GM18870 (cell line): ENCODE measurements around the gene MRAP.
"Not testable (repeated sequence)": the region's sequence is repeated elsewhere in the genome, so short reads cannot be mapped to it uniquely, and the experiment has no call there.

Experiments used
- ATAC-seq: cut with Tn5 transposase; IDR thresholded peaks from one replicate; pipeline ENCODE4 v1.9.1; 2021; ENCODE audit warnings: moderate library complexity; ENCODE audit not compliant: unreplicated experiment

The MRAP gene

GRCh38 chr21:32298658-32299081, at the start of gene MRAP:
TSS of gene MRAP (plus strand) at chr21:32298855. CDS start at chr21:32298972, 117 bp downstream.
- no peak for ATAC-seq

DNA sequence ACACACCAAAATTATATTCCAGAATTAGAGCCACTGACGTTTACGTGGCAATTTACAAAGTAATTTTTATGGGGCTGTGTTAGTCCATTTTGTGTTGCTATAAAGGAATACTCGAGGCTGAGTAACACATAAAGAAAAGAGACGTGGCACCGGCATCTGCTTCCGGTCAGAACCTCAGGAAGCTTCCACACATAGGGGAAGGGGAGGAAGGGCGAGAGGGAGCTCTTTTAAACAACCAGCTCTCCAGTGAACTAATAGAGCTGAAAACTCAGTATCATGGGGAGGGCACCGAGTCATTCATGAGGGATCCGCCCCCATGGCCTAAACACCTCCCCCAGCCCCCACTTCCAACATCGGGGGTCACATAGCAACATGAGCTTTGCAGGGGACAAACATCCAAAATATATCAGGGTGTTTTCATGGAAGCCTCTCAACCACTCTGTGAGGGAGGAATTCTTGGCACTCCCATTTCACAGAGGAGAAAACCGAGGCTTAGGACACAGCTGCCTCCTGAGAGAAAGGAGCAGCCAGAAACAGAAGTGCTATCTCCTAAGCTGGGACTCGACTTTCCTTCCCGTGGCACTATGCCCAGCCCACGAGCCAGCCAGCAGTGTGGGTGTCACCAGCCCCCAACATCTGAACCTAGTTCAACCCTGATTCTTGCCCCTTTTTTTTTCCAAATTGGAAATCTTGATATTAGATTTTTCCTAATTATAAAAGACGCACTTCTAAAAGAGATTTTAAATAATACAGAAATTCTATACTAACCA, 49.0 kb upstream of the MRAP start:
- ATAC-seq: no peak

GRCh38 chr21:32252136-32252535, 46.5 kb upstream of the MRAP start:
- ATAC-seq: no peak

- no peak for ATAC-seq
Measured at GRCh38 chr21:32253215-32253641, 45.4 kb upstream of the MRAP start.

DNA sequence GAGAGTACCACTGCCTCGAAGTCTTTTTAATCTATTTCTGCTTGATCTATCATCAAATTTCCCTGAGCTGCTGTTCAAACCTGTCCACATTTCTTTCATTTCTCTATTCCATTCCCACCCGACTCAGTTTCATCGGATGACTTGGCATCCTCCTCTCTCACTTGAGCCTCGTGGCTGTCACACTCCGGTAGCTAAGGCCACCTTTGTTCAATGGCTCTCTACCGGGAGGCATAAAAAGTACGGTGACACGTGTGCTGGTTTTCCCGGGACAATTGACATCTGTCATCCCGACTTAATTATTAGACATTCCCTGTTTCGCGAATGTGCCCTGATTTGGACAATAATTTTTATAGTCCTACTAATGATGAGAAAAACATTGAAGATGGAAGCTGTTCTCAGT, 42.4 kb upstream of the MRAP start:
- no peak for ATAC-seq

DNA sequence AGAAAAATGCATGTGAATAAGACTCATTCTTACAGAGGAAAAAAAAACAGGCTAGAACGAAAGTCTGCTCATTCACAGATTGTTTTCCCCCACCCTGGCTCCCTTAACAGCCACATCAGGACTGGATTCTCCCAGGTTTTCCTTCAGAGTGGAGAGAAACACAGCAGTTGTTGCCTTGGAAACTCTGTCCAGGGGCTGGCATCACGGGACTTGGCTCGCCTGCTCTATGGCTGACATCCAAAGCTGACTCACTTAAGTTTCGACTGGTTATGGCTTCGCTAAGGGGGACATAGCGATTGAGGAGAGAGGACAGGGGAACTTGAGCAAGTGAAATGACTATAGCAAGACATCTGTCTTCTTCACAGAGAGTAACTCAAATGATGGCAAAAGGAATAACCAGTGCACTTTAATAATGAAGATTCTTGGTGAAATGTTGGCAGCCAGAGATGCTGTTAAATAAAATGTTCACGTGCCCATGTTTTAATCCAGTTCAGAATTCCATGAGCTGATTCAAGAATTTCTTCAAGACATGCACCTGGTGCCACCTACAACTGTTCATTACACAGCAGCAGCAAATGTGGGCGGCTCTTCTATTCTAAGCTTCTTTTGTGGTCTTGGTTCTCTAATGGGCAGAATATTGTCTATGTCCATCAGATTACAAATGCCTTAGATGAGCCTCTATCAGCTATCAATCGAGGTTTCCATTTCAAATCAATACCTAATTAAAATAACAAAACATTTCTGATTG, 41.6 kb upstream of the MRAP start:
- no peak for ATAC-seq

DNA sequence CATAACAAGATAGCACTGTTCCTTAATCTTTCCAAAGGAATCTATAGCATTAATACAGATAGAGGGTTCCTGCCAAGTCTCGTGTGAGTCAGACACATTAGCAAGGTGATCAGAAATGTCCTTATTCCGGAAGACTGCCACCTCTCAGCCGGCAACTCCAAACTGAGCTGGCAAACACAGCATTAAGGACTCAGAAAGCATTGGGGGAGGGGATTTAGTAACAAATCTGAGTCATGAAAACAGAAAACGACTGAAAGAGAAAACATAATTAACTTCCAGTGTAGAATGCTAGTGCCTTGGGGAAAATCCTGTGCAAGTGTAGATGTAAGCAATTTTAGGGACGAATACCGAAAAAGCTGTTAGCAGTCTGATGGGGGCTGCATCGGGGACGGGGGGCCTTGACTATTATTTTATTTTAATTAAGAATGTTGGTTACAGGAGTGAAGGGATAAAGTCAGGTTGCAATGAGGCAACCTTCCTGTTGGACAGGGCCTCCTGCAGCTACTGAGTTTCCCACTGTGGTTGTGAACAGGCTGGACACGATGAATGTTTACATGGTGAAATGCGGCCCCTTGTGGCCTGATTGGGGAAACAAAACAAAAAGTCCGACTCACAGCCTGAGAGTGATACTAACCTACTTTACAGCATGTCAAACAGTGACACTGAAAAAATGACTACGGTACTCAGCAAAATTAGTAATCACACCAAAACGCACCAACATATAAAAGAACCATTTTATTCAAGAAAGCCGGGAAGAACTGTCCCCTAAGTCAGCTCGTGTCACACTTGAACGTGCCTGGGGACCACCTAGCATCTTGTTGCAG, 40.5 kb upstream of the MRAP start:
- ATAC-seq: no peak

DNA sequence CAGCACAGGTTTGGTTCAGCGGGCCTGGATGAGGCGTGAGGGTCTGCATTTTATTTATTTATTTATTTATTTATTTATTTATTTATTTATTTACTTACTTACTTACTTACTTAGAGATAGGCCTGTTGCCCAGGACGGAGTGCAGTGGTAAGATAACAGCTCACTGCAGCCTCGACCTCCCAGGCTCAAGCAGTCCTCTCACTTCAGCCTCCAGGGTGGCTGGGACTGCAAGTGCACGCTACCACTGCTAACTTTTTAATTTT, 39.9 kb upstream of the MRAP start:
- ATAC-seq: not testable (repeated sequence)

- ATAC-seq: no peak
Measured at GRCh38 chr21:32260130-32260529, 38.5 kb upstream of the MRAP start.

- no peak for ATAC-seq
Measured at GRCh38 chr21:32261929-32262328, 36.7 kb upstream of the MRAP start.

- not testable (repeated sequence) for ATAC-seq
Measured at GRCh38 chr21:32265321-32265720, 33.3 kb upstream of the MRAP start.

DNA sequence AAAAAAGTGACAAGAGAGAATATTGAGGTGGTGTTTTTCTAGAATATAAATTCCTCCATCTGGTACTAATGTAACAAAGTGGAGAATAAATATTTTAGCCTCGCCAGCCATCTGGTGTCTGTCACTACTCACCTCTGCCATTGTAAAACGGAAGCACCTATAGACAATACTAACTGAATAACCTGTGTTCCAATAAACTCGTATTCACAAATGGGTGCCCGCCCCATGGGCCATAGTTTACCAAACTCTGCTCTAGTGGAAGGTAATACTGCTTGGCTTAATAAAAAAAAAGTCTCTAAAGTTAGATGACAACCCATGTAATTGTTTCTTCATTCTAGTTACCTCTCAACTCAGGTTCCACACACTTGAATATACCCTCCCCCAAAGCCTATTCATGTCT, 27.9 kb upstream of the MRAP start:
- no peak for ATAC-seq

DNA sequence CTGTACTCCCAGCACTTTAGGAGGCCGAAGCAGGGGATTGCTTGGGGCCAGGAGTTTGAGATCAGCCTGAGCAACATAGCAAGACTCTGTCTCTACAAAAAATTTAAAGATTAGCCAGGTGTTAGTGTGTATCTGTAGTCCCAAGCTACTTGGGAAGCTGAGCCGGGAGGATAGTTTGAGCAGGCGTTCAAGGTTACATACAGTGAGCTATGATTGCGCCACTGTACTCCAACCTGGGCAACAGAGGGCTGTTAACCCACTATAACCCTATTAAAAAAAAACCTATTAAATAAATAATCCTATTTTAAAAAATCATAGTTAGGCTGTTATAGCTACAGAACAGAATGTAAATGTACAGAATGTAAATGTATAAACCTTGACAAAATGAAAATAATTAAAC, 22.0 kb upstream of the MRAP start:
- no peak for ATAC-seq

- no peak for ATAC-seq
Measured at GRCh38 chr21:32278103-32278502, 20.6 kb upstream of the MRAP start.

DNA sequence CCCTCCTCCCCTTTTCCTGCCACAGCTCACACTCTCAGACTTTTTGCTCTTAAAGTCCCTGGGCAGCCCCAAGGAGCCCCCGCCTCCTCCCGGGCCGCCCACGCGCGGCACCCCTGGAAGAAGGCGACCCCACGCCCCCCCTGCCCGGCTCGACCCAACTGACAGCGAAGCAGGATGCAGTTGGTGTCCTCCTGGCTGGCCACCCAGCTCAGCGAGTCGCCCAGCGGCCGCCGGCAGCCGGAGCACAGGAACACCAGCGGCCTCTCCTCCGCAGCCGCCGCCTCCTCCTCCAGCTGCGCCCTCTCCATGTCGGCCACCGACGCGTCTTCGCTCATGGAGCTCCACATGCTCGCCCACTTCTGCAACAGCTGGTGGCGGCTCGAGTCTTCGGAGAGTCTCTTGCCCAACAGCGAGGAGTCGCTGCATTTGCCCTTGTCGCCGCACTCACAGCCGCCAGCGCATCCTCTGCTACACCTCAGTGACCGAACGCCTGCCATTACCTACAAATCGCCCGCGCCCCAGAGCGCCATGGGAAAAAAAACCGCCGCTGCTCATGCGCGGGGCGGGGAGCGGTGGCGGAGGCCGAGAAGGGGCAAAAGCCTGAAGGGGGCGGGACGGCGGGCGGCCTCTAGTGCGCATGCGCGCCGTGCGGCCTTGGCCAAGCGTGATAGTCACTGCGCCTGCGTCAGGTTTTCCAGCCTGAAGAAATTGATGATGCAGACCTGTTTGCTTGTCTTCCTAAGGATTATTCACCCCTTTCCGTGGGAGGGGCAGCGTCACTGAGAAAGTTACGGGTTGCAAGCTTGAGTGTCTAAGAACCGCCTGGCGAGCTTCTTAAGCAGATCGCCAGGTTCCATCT, 19.9 kb upstream of the MRAP start, which contains the start of gene MIS18A:
MIS18A (minus strand) TSS at position 532 of the 859 bp plus-strand sequence; CDS start at position 497, 35 bp downstream.
- peak; percentile 77 for ATAC-seq

- ATAC-seq: no peak
Measured at GRCh38 chr21:32279377-32279680, 19.3 kb upstream of the MRAP start.

DNA sequence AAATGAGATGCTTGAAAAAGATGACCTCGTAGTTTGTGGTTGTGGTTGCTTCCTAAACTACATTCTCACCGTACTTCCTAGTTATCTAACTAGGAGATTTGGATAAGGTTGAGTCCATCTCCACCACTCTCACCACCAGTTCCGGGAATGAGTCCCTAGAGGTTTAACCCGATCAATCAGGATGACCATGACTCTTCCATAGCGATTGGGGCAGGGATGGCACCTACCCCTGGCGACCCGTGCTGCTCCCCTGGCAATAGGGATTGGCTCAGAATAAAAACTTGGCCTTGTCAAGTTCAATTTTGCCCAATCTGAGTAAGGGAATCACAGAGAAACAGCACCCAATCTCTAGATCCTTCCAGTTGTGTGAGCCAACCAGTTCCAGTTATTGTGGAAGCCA, 17.1 kb upstream of the MRAP start:
- ATAC-seq: no peak

GRCh38 chr21:32282992-32283391, 15.7 kb upstream of the MRAP start:
- ATAC-seq: no peak

- ATAC-seq: no peak
Measured at GRCh38 chr21:32285476-32285875, 13.2 kb upstream of the MRAP start.

DNA sequence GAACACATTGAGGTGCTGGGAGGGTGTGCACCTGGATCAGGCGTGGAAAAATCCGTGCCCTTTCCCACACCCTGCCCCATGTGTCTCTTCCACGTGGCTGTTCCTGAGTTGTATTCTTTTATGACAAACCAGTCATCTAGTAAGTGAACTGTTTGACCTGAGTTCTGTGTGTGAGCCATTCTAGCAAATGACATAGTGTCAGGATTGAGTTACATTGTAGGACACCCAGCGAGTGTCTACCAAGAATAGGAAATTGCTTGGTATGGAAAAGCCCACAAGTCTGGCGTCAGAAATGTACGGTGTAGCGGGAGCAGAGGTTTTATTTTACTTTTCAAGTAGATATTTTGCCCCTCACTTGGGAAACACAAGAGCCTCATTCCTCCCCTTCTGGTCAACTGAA, 1.2 kb upstream of the MRAP start:
- no peak for ATAC-seq

DNA sequence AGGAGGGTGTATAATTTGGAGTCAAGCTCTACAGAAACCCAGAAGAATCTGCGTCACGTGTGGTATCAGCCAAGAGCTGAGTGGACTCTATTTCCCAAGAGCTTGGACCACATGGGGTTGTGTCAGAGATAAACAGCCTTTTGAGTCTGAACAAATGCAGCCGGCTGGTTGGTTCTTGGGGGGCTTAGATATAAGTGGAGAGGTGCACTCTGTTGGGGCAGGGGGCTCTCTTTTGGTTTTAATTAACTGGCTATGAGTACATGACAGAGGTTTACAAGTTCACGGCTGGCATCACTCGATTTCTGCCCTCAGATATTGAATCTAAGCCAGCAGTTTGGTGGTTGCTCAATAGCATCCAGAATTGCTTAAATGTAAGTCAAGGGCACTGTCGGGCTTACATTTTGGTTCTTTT, 501 bp upstream of the MRAP start:
- no peak for ATAC-seq
